Uterus (tissue), 4 donors: ENCODE results near the gene FASN. TPM values are rescaled to one million over a fixed set of nuclear protein-coding genes. Genes with fewer than 3 reads are reported as not detected.

ENCODE experiments used
- DNase-seq, 2 donors: peaks; one replicate each; pipeline ENCODE4 v3.0.0-alpha.2; 2019 to 2020
- H3K27ac ChIP-seq, 2 donors: fragments of 200-600 bp; sonication (generic); 1 replicate in 1 of 2; 2 replicates in 1 of 2; pipeline ENCODE4 v1.5.1; 2016 to 2018
- H3K27me3 ChIP-seq, 2 donors: fragments of 200-600 bp; sonication (generic); one replicate each; pipeline ENCODE4 v1.5.1; 2018 to 2019; ENCODE audit warnings: control low read depth in 1 of 2
- H3K36me3 ChIP-seq, 2 donors: fragments of 200-600 bp; sonication (generic); one replicate each; pipeline ENCODE4 v1.5.1; 2019; ENCODE audit warnings: control low read depth in 1 of 2
- H3K4me1 ChIP-seq, 2 donors: fragments of 200-600 bp; sonication (generic); one replicate each; pipeline ENCODE4 v1.5.1; 2018 to 2019; ENCODE audit warnings: control low read depth in 1 of 2
- H3K4me3 ChIP-seq, 2 donors: fragments of 200-600 bp; sonication (generic); 1 replicate in 1 of 2; 2 replicates in 1 of 2; pipeline ENCODE4 v1.5.1; 2018 to 2019; ENCODE audit warnings: mild to moderate bottlenecking in 1 of 2
- H3K9me3 ChIP-seq, 2 donors: fragments of 200-600 bp; sonication (generic); one replicate each; pipeline ENCODE4 v1.5.1; 2019; ENCODE audit warnings: control low read depth in 1 of 2
- CTCF ChIP-seq, 4 experiments: fragments of 200-600 bp in 2 of 4; fragments of 450-650 bp in 2 of 4; sonication (generic) in 2 of 4; IDR thresholded peaks; one replicate each; pipeline ENCODE4 v1.5.1; 2016 to 2019; ENCODE audit warnings: antibody characterized with exemption in 4 of 4, mild to moderate bottlenecking in 2 of 4, moderate library complexity in 1 of 4
- POLR2A ChIP-seq, 2 donors: fragments of 450-650 bp; IDR thresholded peaks; one replicate each; pipeline ENCODE4 v1.6.1; 2016; ENCODE audit warnings: antibody characterized with exemption in 2 of 2, mild to moderate bottlenecking in 1 of 2, moderate library complexity in 1 of 2
- intact Hi-C: fragments of 100-400 bp; cut with DNase I; formaldehyde crosslinking; loops from one replicate; pipeline ENCODE4 v1.15.1; 2023; ENCODE audit warnings: low total_unique reads
- total RNA-seq, 4 donors: library from RNA; depleted of rRNA in 3 of 4; stranded (reverse); fragments of >200 nt in 3 of 4; gene quantifications; one replicate each; pipeline versions ENCODE4 v1.1.0 to v1.2.4, GENCODE V29; 2014 to 2023
- donor health status: DM: yes; HTN: yes; CAD: no.

Gene FASN
- total RNA-seq, 4 donors from 2014 or later: 5.3 to 59.4 (median 23.4) TPM

- Histone ChIP-seq H3K4me1 (peaks cover 0 to 12% of the 10 kb centered on the region in 2 donors), H3K4me3 (peak overlapping the region; percentile 50 to 80), H3K9me3 (no peaks in the 10 kb centered on the region), H3K27ac (peak overlapping the region; percentile 86 to 95), H3K36me3 (no peaks in the 10 kb centered on the region), H3K27me3 (no peaks in the 10 kb centered on the region)
- peak; percentile 39 to 50 for DNase-seq
- TF ChIP-seq CTCF (IDR thresholded peaks at IDR 0.05) (no peak), POLR2A (IDR thresholded peaks at IDR 0.05) (peak in 1 of 2 donors; percentile 30)
- intact Hi-C loops: no loop called here
Observed at GRCh38 chr17:82097184-82097918, 685 bp downstream of the FASN start.

GRCh38 chr17:82096709-82097183 lies 1.3 kb downstream of the FASN start:
- Histone ChIP-seq H3K27ac (peak overlapping the region; percentile 86 to 95), H3K4me1 (peaks cover 0 to 12% of the 10 kb centered on the region in 2 donors), H3K36me3 (no peaks in the 10 kb centered on the region), H3K27me3 (no peaks in the 10 kb centered on the region), H3K9me3 (no peaks in the 10 kb centered on the region), H3K4me3 (peak overlapping the region; percentile 50 to 80)
- TF ChIP-seq POLR2A (IDR thresholded peaks at IDR 0.05) (no peak), CTCF (IDR thresholded peaks at IDR 0.05) (no peak)
- intact Hi-C loops: no loop called here
- peak in 1 of 2 donors; percentile 15 for DNase-seq

- no peak overlapping the region for H3K27ac ChIP-seq
- H3K36me3 ChIP-seq: no peaks in the 10 kb centered on the region
- no peak for TF ChIP-seq CTCF (IDR thresholded peaks at IDR 0.05)
- TF ChIP-seq POLR2A (IDR thresholded peaks at IDR 0.05): no peak
- no peak overlapping the region for H3K4me3 ChIP-seq
- H3K27me3 ChIP-seq: no peaks in the 10 kb centered on the region
- intact Hi-C loops: no loop called here
- peaks cover 0 to 12% of the 10 kb centered on the region in 2 donors for H3K4me1 ChIP-seq
- DNase-seq: peak; percentile 16 to 18
- H3K9me3 ChIP-seq: no peaks in the 10 kb centered on the region
Observed at GRCh38 chr17:82095777-82096708, 2.0 kb downstream of the FASN start.

GRCh38 chr17:82094931-82095776 lies 2.9 kb downstream of the FASN start:
- Histone ChIP-seq H3K9me3 (no peaks in the 10 kb centered on the region), H3K4me1 (peaks cover 0 to 12% of the 10 kb centered on the region in 2 donors), H3K36me3 (no peaks in the 10 kb centered on the region), H3K4me3 (no peak overlapping the region), H3K27ac (no peak overlapping the region), H3K27me3 (no peaks in the 10 kb centered on the region)
- TF ChIP-seq CTCF (IDR thresholded peaks at IDR 0.05): no peak
- no peak for TF ChIP-seq POLR2A (IDR thresholded peaks at IDR 0.05)
- DNase-seq: no peak
- intact Hi-C loops: no loop called here
